PC-9 (cell line): ENCODE data around the gene GATAD2A. TPM values are rescaled to one million over a fixed set of nuclear protein-coding genes. Genes with fewer than 3 reads are reported as not detected.

Experiments used
- BruUV-seq: library from RNA; stranded (reverse); fragments of 400-500 nt; replicated peaks from 2 replicates; lab custom pipeline; 2021; lab: Mats Ljungman, UMichigan
- CTCF ChIA-PET: fragments of 300-600 bp; sonication (Branson Sonifier 250); formaldehyde crosslinking; loops from one replicate; lab custom pipeline; 2022; ENCODE audit warnings: antibody characterized with exemption; lab: Charles Lee
- POLR2A ChIA-PET: fragments of 300-600 bp; sonication (Branson Sonifier 250); formaldehyde crosslinking; loops from one replicate; lab custom pipeline; 2022; ENCODE audit warnings: antibody characterized with exemption; ENCODE audit not compliant: unreplicated experiment; lab: Charles Lee
- DNase-seq, 2 experiments: peaks; one replicate each; pipeline versions ENCODE4 v3.0.0 to v3.0.0-alpha.2; 2015 to 2022; ENCODE audit warnings: mixed read lengths in 1 of 2
- H2AFZ ChIP-seq: fragments of 200-600 bp; sonication (generic); 2 replicates; pipeline ENCODE4 v1.8.1; 2017; ENCODE audit warnings: antibody characterized with exemption
- H3F3A ChIP-seq: fragments of 200-600 bp; sonication (generic); 2 replicates; pipeline ENCODE4 v1.8.1; 2017; ENCODE audit warnings: antibody characterized with exemption, mild to moderate bottlenecking, low read depth; ENCODE audit not compliant: insufficient read depth
- H3K27ac ChIP-seq: fragments of 200-600 bp; sonication (generic); 2 replicates; pipeline ENCODE4 v1.6.1; 2016; ENCODE audit warnings: mixed run types
- H3K27me3 ChIP-seq: fragments of 200-600 bp; sonication (generic); 2 replicates; pipeline ENCODE4 v1.6.1; 2016; ENCODE audit warnings: low read depth, mixed run types; ENCODE audit not compliant: insufficient read depth
- H3K36me3 ChIP-seq: fragments of 200-600 bp; sonication (generic); 2 replicates; pipeline ENCODE4 v1.6.1; 2016; ENCODE audit warnings: low read depth, mixed run types
- H3K4me1 ChIP-seq: fragments of 200-600 bp; sonication (generic); replicated peaks from 2 replicates; pipeline ENCODE4 v1.6.1; 2016; ENCODE audit warnings: mixed run types; ENCODE audit not compliant: insufficient read depth
- H3K4me2 ChIP-seq: fragments of 200-600 bp; sonication (generic); 2 replicates; pipeline ENCODE4 v1.6.1; 2017; ENCODE audit warnings: mixed run types
- H3K4me3 ChIP-seq: fragments of 200-600 bp; sonication (generic); 2 replicates; pipeline ENCODE4 v1.6.1; 2016; ENCODE audit warnings: mixed run types
- H3K79me2 ChIP-seq: fragments of 200-600 bp; sonication (generic); 2 replicates; pipeline ENCODE4 v1.6.1; 2017; ENCODE audit warnings: low read depth, mixed run types
- H3K9me2 ChIP-seq: fragments of 200-600 bp; sonication (generic); 2 replicates; pipeline ENCODE4 v1.8.1; 2017; ENCODE audit warnings: mild to moderate bottlenecking; ENCODE audit not compliant: insufficient read depth
- H3K9me3 ChIP-seq: fragments of 200-600 bp; sonication (generic); 2 replicates; pipeline ENCODE4 v1.8.1; 2016; ENCODE audit warnings: low read depth; ENCODE audit not compliant: insufficient read depth
- H4K20me1 ChIP-seq: fragments of 200-600 bp; sonication (generic); 2 replicates; pipeline ENCODE4 v1.8.1; 2017; ENCODE audit not compliant: insufficient read depth
- EZH2 ChIP-seq: fragments of 200-600 bp; sonication (generic); IDR thresholded peaks from 2 replicates; pipeline ENCODE4 v1.8.0; 2017; ENCODE audit warnings: antibody characterized with exemption, low read depth
- intact Hi-C: fragments of 100-400 bp; cut with micrococcal nuclease; formaldehyde crosslinking; loops from one replicate; pipeline ENCODE4 v1.10.0; 2022; ENCODE audit not compliant: unreplicated experiment
- total RNA-seq: library from RNA; stranded (reverse); gene quantifications from 2 replicates; pipeline ENCODE4 v1.2.3, GENCODE V29; 2021
- TF ChIP-seq, protein P1 (sequence below): fragments of 200-600 bp; sonication (generic); conservative IDR thresholded peaks from 2 replicates; pipeline ENCODE4 v1.6.1; 2017; ENCODE audit warnings: mixed run types, antibody characterized with exemption, mild to moderate bottlenecking, moderate library complexity

Gene GATAD2A
- total RNA-seq, 1 experiment from 2014 or later = 129 TPM

DNA sequence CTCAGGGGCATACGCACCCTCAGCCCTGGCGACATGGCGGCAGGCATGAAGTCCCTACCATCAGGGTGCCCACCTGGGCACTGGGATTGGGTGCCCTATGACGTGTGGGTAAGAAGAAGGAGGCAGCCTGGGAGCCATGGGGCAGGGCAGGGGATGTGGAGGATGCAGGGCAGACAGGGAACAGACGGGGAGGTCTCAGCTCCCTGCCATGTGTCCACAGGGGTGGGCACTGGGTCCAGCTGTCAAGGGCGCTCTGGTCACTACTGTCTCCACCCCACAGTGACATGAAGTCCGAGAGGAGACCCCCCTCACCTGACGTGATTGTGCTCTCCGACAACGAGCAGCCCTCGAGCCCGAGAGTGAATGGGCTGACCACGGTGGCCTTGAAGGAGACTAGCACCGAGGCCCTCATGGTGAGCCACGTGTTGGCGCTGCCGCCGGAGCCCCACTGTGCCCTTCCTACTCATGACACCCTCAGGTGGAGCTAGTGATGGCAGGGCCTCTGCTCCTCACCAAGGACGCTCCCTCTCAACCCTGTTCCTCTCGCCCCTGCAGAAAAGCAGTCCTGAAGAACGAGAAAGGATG, 86.6 kb downstream of the GATAD2A start:
- Histone ChIP-seq H3K4me1 (peaks cover 23% of the 10 kb centered on the region), H4K20me1 (peaks cover 26% of the 10 kb centered on the region), H3K4me3 (no peak overlapping the region), H3K9me3 (no peaks in the 10 kb centered on the region), H3K9me2 (no peaks in the 10 kb centered on the region), H3F3A (peaks cover 28% of the 10 kb centered on the region), H3K4me2 (no peak overlapping the region), H3K36me3 (peaks cover 5% of the 10 kb centered on the region; the same call in 1 of the 2 replicates), H2AFZ (no peak overlapping the region), H3K27me3 (no peaks in the 10 kb centered on the region), H3K27ac (no peak overlapping the region), H3K79me2 (peaks cover 30% of the 10 kb centered on the region)
- TF ChIP-seq, protein P1, sequence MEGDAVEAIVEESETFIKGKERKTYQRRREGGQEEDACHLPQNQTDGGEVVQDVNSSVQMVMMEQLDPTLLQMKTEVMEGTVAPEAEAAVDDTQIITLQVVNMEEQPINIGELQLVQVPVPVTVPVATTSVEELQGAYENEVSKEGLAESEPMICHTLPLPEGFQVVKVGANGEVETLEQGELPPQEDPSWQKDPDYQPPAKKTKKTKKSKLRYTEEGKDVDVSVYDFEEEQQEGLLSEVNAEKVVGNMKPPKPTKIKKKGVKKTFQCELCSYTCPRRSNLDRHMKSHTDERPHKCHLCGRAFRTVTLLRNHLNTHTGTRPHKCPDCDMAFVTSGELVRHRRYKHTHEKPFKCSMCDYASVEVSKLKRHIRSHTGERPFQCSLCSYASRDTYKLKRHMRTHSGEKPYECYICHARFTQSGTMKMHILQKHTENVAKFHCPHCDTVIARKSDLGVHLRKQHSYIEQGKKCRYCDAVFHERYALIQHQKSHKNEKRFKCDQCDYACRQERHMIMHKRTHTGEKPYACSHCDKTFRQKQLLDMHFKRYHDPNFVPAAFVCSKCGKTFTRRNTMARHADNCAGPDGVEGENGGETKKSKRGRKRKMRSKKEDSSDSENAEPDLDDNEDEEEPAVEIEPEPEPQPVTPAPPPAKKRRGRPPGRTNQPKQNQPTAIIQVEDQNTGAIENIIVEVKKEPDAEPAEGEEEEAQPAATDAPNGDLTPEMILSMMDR = no peak
- TF ChIP-seq EZH2 = no peak
- CTCF ChIA-PET = interaction anchor here (0.6 kb wide), 1 partner anchor 125 kb away, joined by 4 read pairs; no protein-coding TSS in a partner anchor
- BruUV-seq = no TSS peak
- POLR2A ChIA-PET = no interaction called here
- no peak for DNase-seq
- intact Hi-C loops = no loop called here

DNA sequence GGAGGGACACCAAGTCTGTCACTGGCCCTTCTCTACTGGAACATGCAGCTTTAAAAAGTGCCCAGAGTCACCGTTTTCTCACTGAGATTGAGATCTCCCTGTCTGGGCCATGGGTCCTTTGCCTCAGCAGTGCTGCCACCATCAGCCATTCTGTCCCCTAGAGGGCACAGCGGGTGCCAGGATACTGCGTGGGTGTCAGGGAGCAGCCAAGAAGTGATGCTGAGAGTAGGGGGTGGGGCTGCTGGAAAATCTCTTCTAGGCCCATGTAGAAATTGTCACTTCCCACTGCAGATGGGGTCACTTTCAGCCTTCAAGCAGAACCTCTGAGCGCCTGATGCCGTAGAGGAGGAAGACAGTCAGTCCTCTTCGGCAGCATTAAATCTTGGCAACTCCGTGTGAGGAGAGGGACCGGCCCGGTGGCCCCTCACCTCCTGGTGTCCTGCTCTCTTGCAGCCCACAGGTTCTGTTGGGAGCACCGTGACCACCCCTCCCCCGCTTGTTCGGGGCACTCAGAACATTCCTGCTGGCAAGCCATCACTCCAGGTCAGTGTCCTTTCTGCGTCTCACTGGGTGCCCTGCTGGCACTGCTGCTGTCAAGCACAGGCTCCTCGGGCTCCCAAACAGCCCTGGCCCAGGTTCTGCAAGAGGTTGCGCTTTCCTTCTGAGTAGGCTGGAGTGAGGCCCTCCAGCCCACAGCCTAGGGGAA, 88.5 kb downstream of the GATAD2A start:
- Histone ChIP-seq H3K27ac (no peak overlapping the region), H3K4me2 (no peak overlapping the region), H3K4me3 (no peak overlapping the region), H3F3A (peaks cover 12% of the 10 kb centered on the region), H2AFZ (no peak overlapping the region), H3K9me2 (no peaks in the 10 kb centered on the region), H4K20me1 (peaks cover 24% of the 10 kb centered on the region), H3K36me3 (peaks cover 5% of the 10 kb centered on the region; the same call in 1 of the 2 replicates), H3K4me1 (peaks cover 9% of the 10 kb centered on the region), H3K79me2 (peaks cover 30% of the 10 kb centered on the region), H3K9me3 (no peaks in the 10 kb centered on the region), H3K27me3 (no peaks in the 10 kb centered on the region)
- no peak for TF ChIP-seq EZH2
- TF ChIP-seq, protein P1 = no peak
- no TSS peak for BruUV-seq
- intact Hi-C loops = no loop called here
- CTCF ChIA-PET = no interaction called here
- DNase-seq = no peak
- POLR2A ChIA-PET = no interaction called here

DNA sequence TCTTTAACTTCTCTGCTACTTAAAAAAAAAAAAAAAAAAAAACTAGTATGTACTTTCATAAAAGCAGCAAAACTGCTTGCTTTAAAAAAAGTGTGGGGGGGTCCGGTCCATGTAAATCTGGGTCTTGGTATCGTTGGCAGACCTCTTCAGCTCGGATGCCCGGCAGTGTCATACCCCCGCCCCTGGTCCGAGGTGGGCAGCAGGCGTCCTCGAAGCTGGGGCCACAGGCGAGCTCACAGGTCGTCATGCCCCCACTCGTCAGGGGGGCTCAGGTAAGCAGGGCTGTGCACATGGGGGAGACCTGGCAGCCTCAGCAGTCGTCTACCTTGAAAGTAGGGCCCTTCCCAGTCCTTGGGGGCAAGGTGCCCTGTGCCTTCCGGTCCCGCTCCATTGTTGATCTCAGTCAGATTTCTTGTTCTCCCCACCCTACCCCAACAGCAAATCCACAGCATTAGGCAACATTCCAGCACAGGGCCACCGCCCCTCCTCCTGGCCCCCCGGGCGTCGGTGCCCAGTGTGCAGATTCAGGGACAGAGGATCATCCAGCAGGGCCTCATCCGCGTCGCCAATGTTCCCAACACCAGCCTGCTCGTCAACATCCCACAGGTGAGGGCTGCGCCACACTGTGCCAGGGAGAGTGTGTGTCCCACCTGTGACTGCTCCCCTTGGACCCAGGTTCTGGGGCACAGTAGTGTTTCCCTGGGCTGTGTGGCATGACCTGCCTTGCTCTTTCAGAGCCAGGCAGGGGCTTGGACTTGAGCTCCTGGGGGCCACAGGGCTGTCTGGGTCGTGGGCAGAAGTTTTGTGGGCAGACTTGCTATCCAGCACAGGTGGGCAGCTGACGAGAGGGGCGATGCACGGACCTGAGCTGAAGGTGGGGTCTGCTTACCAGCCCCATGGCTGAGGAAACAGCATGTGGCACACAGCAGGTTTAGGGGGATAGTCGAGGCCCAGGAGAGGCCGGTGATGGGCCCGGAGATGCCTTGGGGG, 90.4 kb downstream of the GATAD2A start:
- BruUV-seq = no TSS peak
- no peaks in the 10 kb centered on the region for H3K4me1 ChIP-seq
- peaks cover 10% of the 10 kb centered on the region; the same call in 1 of the 2 replicates for H3K36me3 ChIP-seq
- H3K4me2 ChIP-seq = no peak overlapping the region
- no peaks in the 10 kb centered on the region for H3K9me2 ChIP-seq
- no peaks in the 10 kb centered on the region for H3K9me3 ChIP-seq
- TF ChIP-seq, protein P1 = no peak
- TF ChIP-seq EZH2 = no peak
- no peaks in the 10 kb centered on the region; the same call in 1 of the 2 replicates for H3F3A ChIP-seq
- H3K27me3 ChIP-seq = no peaks in the 10 kb centered on the region
- peaks cover 12% of the 10 kb centered on the region for H4K20me1 ChIP-seq
- no peak overlapping the region for H3K4me3 ChIP-seq
- H3K79me2 ChIP-seq = peaks cover 18% of the 10 kb centered on the region
- intact Hi-C loops = no loop called here
- CTCF ChIA-PET = no interaction called here
- no peak overlapping the region for H2AFZ ChIP-seq
- POLR2A ChIA-PET = no interaction called here
- H3K27ac ChIP-seq = no peak overlapping the region
- no peak for DNase-seq
